ENCODE measurements around the gene FAH.

FAH gene

DNA sequence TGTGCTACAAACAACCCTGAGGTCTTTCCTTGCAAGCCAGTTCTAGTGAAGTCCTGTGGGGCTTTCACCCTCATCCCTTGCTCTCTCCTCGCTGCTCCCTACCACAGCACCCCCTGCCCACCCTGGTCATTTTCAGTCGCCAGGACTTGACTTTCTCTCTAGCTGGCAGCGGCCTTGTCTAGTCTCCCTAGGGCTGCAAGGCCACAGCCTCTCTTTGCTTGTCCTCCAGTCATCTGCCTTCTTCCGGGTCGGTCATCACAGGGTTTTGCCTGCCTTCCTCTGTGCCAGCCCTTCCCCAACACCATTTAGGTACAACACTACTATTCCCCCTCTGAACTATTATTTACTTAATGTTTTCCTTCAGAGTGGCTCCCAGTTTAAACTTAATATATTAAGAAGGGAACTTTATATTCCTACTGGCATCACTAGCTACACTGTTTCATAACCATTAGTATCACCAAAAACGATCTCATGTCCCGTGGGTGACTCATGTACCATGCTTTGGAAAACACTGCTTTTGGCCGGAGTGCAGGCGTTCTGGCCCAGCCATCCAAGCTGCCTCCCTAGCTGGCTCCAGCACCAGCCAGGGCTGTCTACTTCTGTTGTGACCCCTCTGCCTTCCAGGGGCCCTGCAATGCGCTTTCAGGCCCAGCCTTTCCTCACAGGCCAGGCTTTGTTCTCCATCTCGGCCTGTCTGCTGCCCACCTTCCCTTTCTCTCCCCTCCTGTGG is 21.4 kb downstream of the FAH start:
- FAIRE-seq: no peak

DNA sequence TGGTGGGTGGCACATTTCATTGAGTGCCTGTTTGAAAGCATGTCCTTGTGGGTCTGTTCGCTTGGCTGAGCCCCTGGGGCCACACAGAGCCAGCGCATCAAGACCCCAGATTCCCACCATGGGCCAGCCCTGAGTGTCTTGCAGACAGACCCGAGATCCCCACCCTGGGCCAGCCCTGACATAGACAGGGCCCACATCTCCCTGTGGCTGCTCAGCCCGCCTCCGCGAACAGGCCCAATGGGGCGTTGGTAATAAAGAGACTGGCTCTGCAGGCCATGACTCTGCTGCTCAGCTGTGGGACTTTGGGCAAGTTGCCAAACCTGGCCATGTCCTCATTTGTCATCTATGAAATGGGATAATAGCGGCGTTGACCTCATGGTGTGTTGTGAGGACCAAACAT is 22.6 kb downstream of the FAH start:
- no peak for FAIRE-seq

DNA sequence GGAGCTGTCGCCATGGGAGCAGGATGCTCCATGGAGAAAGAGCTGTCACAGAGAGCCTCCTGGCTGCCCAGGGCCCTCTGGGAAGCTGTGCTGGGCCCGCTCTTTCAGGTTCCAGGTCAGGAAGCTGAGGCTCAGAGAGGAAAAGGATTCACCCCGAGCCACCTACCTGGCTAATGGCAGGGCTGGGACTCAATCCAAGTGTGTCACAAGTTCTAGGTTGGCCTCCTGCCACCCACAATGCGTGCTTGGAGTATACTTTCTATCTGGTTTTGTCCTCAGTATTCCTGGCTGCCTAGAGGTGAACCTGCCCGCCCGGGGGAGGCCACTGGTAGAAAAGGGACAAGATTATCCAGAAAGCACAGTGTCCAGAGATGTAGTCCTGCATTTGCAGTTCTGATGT is 23.6 kb downstream of the FAH start:
- FAIRE-seq: no peak

DNA sequence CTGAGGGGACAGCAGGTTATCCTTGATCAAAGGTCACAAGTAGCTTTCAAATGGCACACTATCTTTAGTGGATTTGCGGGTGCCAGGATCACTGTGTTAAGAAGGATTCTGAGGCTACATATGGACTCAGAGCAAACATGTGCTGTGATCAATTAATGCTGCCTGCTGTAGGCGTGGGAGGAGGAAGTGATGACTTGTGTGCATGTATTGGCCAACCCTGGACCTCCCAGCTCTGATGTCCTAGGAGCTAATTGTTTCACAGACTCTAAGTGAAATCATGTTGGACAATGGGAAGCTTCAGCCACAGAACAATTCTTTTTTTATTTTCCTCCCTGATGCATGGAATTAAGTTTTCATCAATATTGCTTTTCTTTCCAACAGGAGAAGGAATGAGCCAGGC is 24.4 kb downstream of the FAH start:
- FAIRE-seq: no peak

DNA sequence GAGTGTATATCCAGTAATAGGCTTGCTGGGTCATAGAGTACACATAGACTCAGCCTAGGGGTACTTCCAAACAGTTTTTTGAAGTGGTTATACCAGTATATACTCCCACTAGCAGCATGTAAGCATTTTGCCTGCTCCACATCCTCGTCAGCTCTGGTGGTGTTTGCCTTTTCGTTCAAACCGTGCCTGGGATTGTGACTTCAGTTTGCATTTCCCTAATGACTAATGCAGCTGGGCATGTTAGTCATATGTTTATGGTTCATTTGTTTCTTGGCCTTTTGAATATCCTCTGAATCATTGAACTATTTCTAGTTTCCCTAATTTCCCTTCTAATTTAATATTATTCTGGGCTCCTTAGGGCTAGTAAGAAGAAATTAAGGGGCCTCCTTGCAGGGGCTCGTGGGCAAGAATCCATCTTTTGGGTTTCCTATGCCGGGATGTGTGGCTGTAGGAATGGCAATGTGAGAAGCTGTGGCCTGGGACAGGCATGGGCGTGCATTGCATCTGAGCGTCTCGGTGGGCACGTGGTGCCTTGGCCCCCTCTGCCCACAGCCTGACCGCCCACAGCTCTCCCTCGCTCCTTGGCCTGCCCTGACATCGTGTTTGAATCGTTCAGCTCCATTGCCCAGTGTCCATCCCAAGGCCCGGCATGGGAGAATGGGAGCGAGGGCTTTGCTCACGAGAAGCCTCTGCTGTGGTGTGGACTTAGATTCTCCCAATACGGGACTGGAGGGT is 26.4 kb downstream of the FAH start:
- no peak for FAIRE-seq

DNA sequence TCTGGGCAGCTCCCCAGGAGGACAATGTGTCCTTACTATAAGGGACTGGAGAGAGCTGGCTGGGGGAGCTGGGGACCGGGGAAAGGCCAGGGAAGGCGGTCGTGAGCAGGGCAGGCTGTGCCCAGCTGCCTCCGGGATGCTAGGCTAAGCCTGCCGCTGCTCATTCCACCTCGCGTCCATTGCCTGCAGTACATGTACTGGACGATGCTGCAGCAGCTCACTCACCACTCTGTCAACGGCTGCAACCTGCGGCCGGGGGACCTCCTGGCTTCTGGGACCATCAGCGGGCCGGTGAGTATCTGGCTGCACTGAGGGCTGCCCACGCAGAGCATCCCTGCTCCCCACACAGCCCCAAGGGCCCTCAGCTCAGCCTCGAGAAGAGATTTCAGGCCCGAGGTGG is 27.1 kb downstream of the FAH start:
- no peak for FAIRE-seq

DNA sequence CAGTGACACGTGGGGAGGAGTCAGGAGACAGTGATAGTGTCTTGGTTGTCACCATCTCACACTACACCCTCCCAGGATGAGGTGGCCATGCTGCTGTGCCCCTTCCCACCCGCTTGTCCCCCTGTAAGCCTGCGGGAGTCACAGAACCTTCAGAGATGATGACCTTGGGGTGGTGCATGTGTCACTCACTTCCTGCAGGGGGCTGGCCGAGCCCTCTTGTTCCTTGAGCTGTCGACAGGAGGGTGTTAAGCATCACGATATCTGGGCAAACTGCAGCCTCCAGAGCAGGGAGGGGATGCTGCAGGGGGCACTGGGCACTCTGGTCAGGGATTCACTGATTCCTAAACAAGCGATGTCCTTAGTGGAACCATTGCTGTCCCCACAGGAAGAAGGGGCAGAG is 27.7 kb downstream of the FAH start:
- FAIRE-seq: no peak

DNA sequence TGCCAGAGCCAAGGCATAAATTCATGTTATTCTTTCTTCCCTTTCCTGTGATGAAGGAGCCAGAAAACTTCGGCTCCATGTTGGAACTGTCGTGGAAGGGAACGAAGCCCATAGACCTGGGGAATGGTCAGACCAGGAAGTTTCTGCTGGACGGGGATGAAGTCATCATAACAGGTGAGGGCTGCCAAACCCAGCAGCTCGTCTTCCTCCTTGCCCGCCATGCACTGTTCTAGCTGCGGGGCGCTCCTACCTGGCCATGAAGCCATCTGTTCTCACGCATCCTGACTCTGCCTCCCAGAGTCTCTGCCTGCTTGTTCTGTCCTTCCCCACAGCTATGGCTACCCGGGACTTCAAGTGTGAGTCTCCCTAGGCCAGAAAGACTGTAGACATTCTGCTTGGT is 28.2 kb downstream of the FAH start:
- no peak for FAIRE-seq

DNA sequence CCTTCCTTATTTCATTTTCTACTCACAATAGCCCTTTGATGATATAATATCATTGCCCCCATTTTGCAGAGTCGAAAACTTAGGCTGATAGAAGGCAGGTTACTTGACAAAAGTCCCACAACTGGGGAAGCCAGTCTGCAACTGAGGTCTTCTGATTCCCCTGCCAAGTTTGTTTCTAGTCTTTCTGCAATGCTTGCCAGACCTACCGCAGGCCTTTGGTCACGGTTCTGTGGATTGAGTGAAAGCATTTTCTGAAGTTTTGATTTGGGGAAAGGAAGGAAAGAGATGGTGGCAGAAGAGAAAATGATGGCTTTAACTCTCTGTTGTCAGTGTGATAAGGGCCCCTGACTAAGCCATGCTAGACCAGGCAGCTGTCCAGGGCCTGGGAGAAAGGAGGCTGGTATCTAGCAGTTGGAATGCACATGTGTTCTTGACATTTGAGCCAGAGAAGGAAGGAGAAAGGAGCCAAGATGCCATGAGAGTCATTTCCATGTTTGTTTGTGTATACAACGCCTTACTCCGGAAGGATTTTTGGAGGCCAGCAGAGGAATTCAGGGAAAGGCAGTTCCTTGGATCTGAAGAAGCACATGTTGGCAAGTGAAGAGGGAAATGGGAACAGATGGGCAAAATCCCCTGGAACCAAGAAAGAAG is 29.9 kb downstream of the FAH start:
- no peak for FAIRE-seq

DNA sequence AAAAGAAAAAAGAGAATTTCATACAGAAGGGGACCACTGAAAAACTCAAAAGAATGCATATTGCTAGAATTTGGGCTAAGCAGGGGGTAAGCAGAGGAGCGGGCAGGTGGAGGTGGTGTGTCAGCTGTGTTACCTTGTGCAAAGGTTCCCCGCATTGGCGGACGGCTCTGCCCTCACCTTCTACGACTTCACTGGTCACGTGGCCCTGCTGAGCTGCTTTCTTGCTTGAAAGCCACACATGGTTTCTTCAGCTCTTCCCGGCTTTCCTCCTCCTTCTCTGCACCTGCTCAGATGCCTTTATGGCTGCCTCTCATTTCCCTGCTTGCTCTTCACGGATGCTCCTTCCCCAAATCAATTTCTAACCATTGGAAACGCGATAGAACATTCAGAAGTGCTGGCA is 30.5 kb downstream of the FAH start:
- no peak for FAIRE-seq

DNA sequence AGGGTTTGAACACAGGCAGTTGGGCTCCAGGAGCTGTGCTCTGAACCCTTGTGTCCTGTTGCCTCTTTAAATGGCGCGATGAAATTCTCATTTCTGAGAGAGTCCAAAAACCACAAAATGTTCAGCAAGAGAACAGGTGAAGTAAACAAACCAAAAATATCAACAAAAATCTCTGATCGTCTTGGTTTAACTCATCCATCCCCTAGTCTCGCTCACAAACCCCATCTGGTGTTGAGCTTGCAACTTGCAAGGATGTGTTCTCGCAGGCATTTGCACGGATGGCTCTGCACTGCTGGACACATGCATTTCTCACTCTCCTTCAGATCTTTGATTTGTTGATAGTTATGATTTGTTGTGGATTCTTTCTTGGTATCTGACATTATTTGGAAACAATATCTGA is 31.1 kb downstream of the FAH start:
- FAIRE-seq: no peak

DNA sequence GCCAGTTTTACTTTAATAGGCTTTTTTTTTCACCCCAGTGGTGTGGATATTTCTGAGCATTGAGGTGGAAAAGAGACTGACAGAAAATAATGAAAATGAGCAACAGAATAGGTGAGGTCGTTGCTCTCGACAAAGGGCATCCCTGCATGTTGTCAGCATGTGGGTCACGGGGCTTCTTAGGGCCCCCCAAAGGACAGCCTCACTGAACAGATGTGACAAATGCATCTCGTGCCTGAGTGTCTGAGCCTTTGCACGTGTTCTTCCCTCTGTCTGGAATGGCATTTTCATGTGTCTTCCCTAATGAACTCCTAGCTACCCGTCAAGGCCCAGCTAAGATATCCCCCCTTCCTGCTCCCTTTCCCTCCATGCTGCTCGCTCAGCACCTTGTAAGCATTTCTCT is 31.8 kb downstream of the FAH start:
- no peak for FAIRE-seq

DNA sequence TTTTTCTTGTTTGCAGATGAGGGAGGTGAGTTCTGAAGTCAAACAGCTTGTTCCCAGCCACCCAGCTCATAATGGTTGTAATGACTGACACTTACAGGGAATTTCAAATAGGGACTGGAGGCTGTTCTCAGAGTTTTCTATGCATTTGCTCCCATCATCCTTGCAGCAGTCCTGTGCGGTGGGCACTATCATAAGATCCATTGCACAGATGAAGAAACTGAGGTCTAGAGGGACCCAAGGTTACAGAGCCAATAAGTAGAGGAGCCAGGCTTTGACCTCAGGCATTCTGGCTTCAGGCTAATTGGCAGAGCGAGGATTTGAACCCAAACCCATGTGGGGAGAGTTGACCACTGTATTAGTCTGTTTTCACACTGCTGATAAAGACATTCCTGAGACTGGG is 32.4 kb downstream of the FAH start:
- no peak for FAIRE-seq

DNA sequence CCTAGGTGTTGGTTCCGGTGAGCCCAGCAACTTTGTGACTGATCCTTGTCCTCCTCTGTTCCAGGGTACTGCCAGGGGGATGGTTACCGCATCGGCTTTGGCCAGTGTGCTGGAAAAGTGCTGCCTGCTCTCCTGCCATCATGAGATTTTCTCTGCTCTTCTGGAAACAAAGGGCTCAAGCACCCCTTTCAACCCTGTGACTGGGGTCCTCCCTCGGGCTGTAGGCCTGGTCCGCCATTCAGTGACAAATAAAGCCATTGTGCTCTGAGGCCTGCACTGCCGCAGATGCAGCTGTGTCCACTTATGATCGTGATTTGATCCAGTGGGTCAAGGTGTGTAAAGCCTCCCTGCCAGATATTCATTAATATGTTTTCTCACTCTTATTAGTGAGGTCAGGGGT is 33.3 kb downstream of the FAH start:
- FAIRE-seq: no peak

DNA sequence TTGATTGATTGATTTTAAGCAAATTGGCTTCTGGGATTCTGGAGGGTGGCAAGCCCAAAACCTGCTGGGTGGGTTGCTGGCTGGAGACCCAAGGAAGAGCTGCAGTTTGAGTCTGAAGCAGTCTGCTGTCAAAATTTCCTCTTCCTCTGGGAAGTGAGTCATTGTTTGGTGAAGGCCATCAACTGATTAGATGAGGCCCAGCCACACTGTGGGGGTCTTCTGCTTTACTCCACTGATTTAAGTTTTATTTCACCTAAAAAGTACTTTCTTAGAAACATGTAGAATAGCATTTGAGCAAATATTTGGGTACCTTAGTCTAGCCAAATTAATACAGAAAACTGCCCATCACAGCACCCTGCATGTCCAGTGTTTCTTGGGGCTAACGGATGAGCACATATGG is 33.8 kb downstream of the FAH start:
- no peak for FAIRE-seq

DNA sequence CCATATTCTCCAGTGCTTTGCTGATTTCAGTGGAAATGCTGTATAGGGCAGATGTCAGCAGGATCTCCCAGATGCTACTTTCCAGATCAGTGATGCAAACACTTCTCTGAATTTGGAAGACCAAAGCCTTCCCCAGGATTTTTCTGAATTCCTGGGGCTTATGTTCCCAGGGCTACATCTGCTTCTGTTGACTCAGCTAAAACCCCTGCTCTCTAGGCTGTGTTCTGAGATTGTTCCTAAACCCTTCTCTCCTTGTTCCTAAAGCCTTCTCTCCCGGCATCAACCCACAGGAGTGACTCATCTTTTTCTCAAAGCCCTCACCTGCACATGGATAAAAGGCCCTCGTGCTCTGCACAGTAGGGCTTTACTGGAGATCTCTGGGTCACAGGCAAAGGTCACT is 35.5 kb downstream of the FAH start:
- no peak for FAIRE-seq

DNA sequence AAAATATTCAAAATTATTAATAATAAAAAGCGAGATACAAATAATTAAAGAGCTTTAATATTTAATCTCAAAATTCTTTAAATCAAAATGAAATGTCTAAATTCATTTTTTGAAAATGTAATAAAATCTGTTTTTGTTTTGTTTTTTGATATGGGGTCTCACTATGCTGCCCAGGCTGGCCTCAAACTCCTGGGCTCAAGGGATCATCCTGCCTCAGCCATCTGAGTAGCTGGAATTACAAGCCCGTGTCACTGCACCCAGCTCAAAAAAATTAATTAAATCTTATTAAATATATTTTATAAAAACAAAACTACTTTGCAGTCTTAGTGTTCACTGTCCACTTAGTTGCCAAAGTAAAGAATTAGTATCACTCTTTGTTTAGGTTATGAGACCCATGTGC is 38.4 kb downstream of the FAH start:
- no peak for FAIRE-seq

DNA sequence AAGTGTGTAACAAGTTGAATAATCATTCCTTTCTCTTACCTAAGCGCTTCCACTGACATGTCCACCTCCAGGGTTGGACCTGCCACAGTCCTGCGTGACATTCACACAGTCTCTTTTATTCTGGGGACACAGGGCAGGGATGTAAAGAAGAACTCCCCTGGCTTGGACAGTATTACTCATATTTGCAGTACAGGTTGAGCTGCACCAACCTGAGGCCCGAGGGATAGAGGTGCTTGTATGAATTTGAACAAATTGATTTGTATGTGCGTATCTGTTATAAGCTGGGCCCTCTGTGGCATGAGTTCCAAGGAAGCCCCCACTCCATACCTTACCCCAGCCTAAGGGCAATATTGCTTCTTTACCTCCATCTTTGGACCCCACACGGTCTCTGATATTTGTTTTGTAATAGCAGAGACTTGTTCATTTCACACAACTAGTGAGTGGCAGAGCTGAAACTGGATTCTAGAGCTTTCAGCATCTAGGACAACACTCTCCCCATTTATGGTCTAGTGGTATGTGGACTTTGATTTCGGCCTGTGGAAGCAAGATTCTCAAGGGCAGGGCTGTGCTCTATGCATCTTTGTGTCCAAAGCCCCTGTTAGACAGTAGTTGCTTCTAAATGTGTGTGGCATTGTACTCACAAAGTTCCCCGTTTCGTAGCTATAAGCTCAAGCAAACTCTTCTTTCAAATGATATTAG is 39.2 kb downstream of the FAH start:
- FAIRE-seq: no peak

DNA sequence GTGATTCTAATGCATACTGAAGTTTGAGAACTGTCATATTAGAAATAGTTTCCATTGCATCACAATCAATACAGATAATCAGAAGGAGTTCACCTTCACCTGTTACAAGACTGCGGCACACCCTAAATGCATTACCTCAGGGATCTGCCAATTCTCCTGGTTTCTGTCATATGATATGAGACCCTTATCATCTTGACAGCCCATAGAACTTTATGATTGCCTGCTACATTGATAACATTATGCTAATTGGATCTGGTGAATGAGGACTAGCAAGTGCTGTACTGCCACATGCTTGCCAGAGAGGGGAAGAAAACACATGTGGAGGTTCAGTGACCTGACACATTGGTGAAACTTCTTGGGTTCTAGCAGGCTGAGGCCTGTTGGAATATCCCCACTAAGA is 41.4 kb downstream of the FAH start:
- FAIRE-seq: no peak

DNA sequence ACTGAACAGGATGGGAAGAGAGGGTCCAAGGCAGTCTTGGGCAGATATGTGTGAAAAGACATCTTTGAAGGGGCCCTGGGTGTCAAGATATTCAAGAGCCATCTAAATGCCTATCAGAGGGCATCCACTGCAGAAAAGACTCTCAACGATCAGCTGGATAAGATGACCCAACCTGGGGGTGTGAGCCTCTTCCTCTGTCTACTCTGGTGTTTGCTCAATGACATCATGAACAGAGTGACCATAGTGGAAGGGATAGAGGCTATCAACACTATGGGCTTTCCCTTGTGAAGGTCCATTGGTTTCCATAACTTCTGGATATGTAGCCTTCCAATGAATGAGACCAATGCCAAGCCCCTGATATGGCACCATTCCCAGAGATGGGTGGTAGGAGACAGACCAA is 42.1 kb downstream of the FAH start:
- no peak for FAIRE-seq

DNA sequence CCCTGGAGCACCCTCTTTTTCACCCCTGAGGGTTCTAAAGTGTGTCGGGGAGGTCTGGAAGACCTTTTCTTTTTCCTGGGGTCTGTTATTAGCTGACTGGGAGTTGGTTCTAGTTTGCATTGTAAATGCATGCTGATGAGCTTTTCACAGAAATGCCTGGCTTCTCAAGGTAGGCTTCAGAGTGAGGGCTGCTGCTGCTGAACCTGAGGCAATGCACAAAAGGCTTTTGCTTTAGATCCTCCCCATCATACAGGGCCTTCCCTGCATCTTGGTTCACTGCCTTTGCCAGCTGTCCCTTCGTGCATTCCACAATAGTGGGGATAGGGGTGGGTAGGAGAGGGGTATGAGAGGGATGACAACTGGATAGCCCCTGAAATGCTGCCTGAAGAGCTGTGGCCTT is 46.6 kb downstream of the FAH start:
- FAIRE-seq: no peak

DNA sequence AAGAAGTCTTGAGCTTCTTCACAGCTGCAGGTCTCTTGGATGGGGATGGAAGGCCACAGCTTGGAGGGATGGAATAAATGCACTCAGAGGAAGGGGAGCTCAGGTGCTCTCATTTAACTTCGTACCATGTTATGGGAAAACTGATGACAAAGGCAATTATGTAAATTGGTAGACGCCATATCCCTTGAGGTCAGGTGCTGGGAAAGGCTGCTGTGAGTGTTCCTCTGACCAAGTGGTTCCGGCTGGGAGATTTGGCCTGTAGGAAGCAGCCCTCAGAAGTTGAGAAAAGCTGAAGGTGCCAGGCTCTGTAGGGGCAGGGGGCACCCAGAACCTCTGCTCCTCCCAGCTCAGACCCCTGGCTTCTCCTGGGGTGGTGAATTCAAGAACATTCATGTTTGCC is 47.1 kb downstream of the FAH start:
- no peak for FAIRE-seq

DNA sequence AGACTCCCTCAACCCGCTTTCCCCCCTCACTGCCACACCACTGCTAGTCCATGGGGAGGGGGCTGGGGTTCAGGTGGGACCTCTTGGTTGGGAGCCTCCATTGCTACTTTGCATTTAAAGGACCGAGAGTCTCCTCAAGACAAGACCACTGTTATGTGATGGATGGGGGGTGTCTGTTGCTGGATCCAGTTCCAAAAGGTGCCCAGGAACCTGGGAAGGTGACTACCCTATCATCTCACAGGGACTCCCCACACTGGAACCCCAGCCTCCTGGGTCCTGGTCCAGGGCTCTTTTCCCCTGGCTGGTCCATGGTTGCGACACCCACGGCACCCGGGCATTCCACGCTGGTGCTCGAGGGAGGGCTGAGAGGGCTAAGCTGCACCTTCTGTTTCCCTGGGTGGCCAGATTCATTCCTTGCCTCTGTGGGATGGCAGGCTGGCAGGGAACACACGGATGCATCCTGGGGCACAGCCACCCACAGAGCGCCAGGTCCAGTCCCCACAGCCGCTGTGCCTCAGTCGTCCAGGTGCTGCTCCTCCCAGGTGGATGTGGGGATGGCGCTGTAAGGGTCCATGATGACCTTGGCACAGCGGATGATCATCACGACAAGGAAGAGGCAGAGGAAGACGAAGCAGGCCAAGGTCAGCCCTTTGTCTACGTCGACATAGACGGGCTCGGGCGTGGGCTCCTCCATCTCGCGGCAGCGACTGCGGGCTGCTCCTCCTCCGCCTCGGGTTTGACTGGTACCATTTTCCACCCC is 48.6 kb downstream of the FAH start:
- FAIRE-seq: no peak

Measured in TTC549 (cell line).